Endothelial cell of umbilical vein (primary cell): ENCODE results near the gene ATXN2.

ENCODE experiments used
- CTCF ChIP-seq, 2 donors: IDR thresholded peaks; 1 replicate in 1 of 2; 2 replicates in 1 of 2; pipeline ENCODE4 v1.5.1; 2011; ENCODE audit warnings: low read length in 2 of 2, mild to moderate bottlenecking in 2 of 2, moderate library complexity in 2 of 2, control low read depth in 1 of 2, inconsistent platforms in 1 of 2, low read depth in 1 of 2; ENCODE audit not compliant: insufficient read depth in 1 of 2; ENCODE audit errors: extremely low read depth in 1 of 2
- EZH2 ChIP-seq: IDR thresholded peaks from 2 replicates; pipeline ENCODE4 v1.6.1; 2012; ENCODE audit warnings: borderline replicate concordance, low read depth, mild to moderate bottlenecking, moderate library complexity, low read length, inconsistent platforms; ENCODE audit not compliant: severe bottlenecking
- JUN ChIP-seq: IDR thresholded peaks from 2 replicates; pipeline ENCODE4 v1.6.1; 2011; ENCODE audit warnings: borderline replicate concordance, low read depth; ENCODE audit not compliant: insufficient read length, insufficient read depth
- POLR2A ChIP-seq: IDR thresholded peaks from 2 replicates; pipeline ENCODE4 v1.6.1; 2012; ENCODE audit warnings: low read depth, mild to moderate bottlenecking, control low read depth, low read length

GRCh38 chr12:111584959-111585358, 14.2 kb downstream of the ATXN2 start:
- TF ChIP-seq JUN = no peak
- TF ChIP-seq EZH2 = no peak
- TF ChIP-seq CTCF (IDR thresholded peaks at IDR 0.05; ENCODE audit: extremely low read depth in 1 of 2, insufficient read depth in 1 of 2, low read depth in 1 of 2, low read length in 2 of 2) = no peak
- no peak for TF ChIP-seq POLR2A
